D721Med (cell line): ENCODE measurements around the gene PHLPP1.
"Not testable (repeated sequence)": the region's sequence is repeated elsewhere in the genome, so short reads cannot be mapped to it uniquely, and the experiment has no call there.

Experiments
- DNase-seq: peaks from one replicate; pipeline ENCODE4 v3.0.0; 2011; ENCODE audit warnings: low spot score; ENCODE audit not compliant: insufficient read length
- FAIRE-seq: peaks from 2 replicates; lab custom pipeline; 2011; peaks lifted over from hg19 to GRCh38; lab: Jason Lieb, UNC
- TF ChIP-seq, protein P1 (sequence below): IDR thresholded peaks from 2 replicates; pipeline ENCODE4 v1.5.1; 2012; ENCODE audit warnings: mild to moderate bottlenecking, control low read depth; ENCODE audit not compliant: insufficient read depth; ENCODE audit errors: missing control alignments

Gene PHLPP1

DNA sequence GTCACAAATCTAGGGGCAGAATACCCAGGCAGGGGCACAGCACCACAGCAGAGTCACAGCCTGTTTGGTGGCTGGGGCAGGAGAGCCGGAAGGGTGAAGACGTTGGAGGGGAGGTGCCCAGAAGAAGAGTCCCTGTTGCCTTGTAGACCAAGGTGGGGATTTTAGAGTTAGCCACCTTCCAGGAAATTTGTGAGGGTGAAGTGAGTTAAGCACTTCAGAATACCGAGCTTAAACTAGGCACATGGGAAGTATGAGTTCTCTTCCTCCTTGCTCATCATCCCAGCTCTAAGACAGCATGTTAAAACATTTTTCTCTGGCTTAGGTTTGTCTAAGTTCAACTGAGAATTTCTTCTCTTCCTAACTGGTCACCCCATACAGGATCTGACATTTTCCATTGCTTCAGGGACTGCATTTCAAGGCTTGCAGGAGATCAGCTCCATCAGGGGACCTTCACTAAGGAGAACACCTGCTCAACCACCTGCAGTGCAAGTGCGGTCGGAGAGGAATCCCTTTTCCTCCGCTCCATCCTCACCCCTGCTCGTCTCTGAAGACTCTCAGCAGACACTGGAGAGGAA, 26.5 kb upstream of the PHLPP1 start:
- DNase-seq (no peak), FAIRE-seq (peak; percentile 84)
- TF ChIP-seq, protein P1, sequence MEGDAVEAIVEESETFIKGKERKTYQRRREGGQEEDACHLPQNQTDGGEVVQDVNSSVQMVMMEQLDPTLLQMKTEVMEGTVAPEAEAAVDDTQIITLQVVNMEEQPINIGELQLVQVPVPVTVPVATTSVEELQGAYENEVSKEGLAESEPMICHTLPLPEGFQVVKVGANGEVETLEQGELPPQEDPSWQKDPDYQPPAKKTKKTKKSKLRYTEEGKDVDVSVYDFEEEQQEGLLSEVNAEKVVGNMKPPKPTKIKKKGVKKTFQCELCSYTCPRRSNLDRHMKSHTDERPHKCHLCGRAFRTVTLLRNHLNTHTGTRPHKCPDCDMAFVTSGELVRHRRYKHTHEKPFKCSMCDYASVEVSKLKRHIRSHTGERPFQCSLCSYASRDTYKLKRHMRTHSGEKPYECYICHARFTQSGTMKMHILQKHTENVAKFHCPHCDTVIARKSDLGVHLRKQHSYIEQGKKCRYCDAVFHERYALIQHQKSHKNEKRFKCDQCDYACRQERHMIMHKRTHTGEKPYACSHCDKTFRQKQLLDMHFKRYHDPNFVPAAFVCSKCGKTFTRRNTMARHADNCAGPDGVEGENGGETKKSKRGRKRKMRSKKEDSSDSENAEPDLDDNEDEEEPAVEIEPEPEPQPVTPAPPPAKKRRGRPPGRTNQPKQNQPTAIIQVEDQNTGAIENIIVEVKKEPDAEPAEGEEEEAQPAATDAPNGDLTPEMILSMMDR = no peak

DNA sequence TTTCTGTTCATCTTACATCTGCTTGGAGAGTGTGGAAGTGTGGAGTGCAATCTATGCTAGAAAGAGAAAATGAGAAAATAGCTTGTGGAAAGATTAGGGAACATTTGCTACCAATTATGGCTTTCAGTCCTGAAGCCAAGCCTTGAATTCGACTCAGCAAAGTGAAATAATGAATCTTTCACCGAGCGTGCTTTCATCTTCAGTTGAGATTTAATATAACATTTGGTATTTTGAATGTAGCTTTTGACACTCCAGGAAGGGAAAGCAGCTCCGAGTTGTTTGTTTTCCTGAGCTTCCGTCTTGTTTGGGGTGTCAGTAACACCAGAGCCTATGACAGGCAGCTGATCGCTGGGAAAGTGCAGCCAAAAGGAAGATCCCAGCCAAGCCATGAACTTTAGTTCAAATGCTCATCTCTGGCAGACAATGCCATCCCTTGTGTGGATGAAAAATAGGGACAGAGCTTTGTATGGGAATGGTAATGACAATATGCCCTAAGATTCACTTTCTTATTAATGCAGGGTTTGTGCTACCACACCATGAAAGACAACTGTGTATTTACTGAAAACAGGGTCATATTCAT, 25.0 kb upstream of the PHLPP1 start:
- TF ChIP-seq, protein P1 = no peak
- DNase-seq (no peak), FAIRE-seq (peak; percentile 97)

DNA sequence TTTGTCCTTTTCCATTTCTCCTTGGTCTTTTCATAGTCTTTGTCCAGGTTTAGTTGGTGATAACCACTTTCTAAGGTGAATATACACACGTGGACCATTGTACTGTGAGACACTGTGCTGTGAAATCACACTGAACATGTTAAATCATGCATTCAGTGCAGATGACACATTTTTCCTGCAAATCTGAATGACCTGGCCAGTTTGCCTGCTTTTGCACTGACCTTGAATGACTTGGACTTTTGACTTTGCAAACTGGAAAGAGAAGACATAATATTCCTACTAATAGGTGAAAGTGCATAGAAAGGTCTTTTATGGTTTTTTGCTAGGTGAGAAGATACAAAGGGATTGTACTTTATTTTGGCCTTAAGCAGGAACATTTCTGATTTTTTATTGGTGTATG, 21.7 kb upstream of the PHLPP1 start:
- TF ChIP-seq, protein P1 = no peak
- DNase-seq = no peak
- FAIRE-seq = no peak

DNA sequence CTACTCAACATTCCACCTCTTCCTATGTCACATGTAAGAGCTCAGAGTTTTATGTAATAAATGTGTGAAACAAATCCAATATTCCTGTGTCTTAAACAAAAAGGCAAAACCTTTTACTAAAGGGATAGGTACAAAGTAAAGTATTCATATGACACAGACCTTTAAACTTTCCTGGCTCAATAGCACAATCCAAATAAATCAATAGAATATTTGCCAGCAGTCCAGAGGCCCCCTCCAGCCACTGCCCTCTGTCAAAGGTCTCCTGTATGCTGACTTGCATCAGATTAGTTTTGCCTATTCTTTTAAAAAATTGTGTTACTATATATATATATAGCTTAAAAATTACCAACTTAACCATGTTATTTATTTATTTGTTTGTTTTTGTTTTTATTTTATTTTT, 17.7 kb upstream of the PHLPP1 start:
- DNase-seq = no peak
- TF ChIP-seq, protein P1 = no peak
- peak; percentile 93 for FAIRE-seq

DNA sequence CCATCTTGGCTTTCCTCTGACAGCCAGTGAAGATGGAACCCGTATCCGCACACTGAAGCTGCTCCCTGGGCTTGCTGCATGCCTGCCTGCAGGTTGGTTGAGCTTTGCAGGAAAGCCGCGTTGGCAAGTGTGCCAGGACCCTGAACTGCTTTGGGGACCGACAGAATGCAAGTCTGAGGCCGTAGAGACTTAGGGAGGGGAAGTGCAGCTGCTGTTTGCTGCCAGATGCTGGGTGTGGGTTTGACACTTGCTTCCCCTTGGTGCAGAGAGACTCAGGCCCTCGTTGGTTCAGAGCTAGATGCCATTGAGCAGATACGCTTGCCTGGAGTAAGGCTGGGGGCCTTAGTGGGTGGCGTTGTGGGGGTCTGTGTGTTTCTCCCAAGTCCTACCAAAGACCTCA, 13.1 kb upstream of the PHLPP1 start:
- FAIRE-seq (no peak), DNase-seq (no peak)
- TF ChIP-seq, protein P1 = no peak

DNA sequence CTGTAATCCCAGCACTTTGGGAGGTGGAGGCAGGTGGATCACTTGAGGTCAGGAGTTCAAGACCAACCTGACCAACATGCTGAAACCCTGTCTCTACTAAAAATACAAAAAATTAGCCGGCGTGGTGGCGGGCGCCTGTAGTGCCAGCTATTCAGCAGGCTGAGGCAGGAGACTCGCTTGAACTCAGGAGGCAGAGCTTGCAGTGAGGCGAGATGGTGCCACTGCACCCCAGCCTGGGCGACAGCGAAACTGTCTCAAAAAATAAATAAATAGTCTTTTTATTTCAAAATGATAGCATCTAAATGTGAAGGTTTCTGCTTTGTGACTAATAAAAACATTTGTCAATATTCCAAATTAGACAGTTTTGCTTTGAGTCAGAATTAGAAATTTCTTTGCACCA, 8.5 kb upstream of the PHLPP1 start:
- DNase-seq, FAIRE-seq: not testable (repeated sequence)

DNA sequence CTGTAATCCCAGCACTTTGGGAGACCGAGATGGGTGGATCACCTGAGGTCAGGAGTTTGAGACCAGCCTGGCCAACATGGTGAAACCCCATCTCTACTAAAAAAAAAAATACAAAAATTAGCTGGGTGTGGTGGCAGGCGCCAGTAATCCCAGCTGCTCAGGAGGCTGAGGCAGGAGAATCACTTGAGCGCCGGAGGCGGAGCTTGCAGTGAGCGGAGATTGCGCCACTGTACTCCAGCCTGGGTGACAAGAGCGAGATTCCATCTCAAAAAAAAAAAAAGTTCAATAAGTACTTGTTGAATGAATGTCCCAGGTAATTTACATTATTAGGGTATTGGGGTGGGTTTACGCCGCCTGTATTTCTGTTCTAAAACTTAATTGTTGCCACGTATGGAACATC, 5.4 kb upstream of the PHLPP1 start:
- not testable (repeated sequence) for FAIRE-seq, DNase-seq

DNA sequence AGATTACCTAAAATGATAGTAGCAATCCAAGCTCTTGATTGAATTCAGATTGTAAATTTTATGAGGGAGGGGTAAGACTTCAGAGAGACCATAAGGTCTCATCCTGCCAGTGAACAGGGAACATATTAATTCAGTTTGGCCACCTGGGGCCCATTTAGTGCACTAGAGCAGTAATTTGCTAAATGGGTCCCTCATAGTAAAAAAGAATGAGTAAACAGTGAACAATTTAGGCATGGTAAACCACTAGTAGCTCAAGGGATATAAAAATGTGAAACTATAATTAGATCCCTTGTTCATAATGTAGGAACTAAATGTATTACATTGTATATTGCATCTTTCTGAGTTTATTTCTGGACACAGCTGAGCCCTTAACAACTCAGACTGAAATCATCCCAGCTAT, 4.9 kb upstream of the PHLPP1 start:
- DNase-seq (no peak), FAIRE-seq (no peak)
- TF ChIP-seq, protein P1 = no peak
